NB4 (cell line): ENCODE results near the gene SELENOV.

Experiments
- CTCF ChIP-seq: IDR thresholded peaks from one replicate; pipeline ENCODE4 v1.5.1; 2012; ENCODE audit warnings: low read depth, low read length
- MAX ChIP-seq: IDR thresholded peaks from 2 replicates; pipeline ENCODE4 v1.6.1; 2011; ENCODE audit warnings: low read depth, low read length
- MYC ChIP-seq: IDR thresholded peaks from 2 replicates; pipeline ENCODE4 v1.6.1; 2011; ENCODE audit warnings: low read depth, low read length
- POLR2A ChIP-seq: IDR thresholded peaks from 2 replicates; pipeline ENCODE4 v1.6.1; 2011; ENCODE audit warnings: mild to moderate bottlenecking; ENCODE audit not compliant: insufficient read length; ENCODE audit errors: extremely low read depth

- TF ChIP-seq CTCF (no peak), POLR2A (no peak), MYC (no peak), MAX (no peak)
Measured at GRCh38 chr19:39539165-39539517, 24.2 kb downstream of the SELENOV start.
